Measurements from ENCODE around the gene EVI5L.
"Not testable (repeated sequence)": the region's sequence is repeated elsewhere in the genome, so short reads cannot be mapped to it uniquely, and the experiment has no call there.

EVI5L gene

GRCh38 chr19:7846155-7846646 is 16.2 kb downstream of the EVI5L start:
- DNase-seq (ENCODE audit: low read depth), result no peak

DNA sequence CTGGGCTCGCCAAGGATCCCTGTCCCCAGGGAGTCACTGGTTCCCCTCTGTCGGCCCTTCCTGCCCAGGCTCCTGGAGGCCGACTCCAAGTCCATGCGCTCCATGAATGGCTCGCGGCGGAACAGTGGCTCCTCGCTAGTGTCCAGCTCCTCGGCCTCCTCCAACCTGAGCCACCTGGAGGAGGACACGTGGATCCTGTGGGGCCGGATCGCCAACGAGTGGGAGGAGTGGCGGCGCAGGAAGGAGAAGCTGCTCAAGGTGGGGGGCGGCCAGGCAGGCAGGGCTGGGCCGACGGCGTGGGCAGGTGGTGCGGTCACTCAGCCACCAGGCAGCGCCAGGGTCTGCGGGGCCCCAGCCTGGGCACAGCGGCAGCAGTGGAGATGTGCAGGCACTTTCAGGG is 17.6 kb downstream of the EVI5L start:
- DNase-seq (ENCODE audit: low read depth), result no peak

DNA sequence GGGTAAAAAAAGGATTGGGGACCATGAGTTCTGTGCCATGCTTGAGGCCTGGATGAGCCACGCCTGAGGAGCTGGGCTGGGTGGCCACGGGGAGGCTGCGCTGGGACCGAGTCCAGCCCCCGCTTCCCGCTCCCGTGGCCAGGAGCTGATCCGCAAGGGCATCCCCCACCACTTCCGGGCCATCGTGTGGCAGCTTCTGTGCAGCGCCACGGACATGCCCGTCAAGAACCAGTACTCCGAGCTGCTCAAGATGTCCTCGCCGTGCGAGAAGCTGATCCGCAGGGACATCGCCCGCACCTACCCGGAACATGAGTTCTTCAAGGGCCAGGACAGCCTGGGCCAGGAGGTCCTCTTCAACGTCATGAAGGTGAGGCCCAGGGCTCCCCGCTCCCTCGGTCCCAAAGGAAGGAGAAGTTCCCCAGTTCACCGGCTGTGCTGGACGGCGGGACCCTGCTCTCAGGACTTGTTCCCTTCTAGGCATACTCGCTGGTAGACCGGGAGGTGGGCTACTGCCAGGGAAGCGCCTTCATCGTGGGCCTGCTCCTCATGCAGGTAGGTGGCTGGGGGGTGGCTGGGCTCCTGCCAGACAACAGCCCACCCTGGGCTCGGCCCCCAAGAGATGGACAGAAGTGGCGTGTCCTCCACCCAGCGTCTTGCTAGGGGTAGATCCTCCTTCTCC is 18.9 kb downstream of the EVI5L start:
- DNase-seq (ENCODE audit: low read depth), result no peak

- DNase-seq (ENCODE audit: low read depth), result no peak
These were observed 19.6 kb downstream of the EVI5L start for GRCh38 chr19:7849631-7849999.

GRCh38 chr19:7850000-7850813 is 20.2 kb downstream of the EVI5L start:
- DNase-seq (ENCODE audit: low read depth), result no peak

DNA sequence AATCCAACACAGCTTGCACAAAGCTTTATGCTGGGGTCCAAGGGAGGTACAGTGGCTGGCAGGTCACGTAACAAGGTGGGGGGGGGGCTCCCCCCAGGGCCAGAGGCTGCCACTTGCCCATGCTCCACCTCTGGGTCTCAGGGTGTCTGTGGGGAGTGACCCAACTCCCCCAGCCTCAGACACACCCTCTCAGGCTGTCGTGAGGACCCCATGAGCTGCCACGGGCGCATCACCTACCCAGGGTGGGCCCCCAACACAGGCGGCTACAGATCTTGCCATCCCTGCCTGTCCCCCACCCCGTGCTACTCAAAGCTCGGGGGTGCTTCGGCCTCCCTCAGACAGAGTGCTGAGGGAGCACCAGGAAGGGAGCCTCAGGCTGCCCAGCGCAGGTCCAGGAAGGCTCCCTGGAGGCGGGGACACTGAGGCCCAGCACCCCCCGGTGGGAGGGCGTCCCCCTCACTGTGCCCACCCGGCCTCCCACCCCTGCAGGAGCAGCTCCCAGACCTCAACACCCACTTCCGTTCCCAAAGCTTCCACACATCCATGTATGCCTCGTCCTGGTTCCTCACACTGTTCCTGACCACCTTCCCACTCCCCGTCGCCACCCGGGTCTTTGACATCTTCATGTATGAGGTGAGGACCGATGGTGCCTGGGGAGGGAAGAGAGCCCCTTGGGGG is 21.1 kb downstream of the EVI5L start:
- DNase-seq (ENCODE audit: low read depth), result no peak

GRCh38 chr19:7851623-7852500 is 21.8 kb downstream of the EVI5L start:
- DNase-seq (ENCODE audit: low read depth), result no peak

GRCh38 chr19:7852851-7853769 is 23.1 kb downstream of the EVI5L start:
- DNase-seq (ENCODE audit: low read depth), result peak; percentile 42

- DNase-seq (ENCODE audit: low read depth), result no peak
These were observed 23.7 kb downstream of the EVI5L start for GRCh38 chr19:7853770-7854128.

GRCh38 chr19:7855426-7856108 is 25.5 kb downstream of the EVI5L start:
- DNase-seq (ENCODE audit: low read depth), result no peak

DNA sequence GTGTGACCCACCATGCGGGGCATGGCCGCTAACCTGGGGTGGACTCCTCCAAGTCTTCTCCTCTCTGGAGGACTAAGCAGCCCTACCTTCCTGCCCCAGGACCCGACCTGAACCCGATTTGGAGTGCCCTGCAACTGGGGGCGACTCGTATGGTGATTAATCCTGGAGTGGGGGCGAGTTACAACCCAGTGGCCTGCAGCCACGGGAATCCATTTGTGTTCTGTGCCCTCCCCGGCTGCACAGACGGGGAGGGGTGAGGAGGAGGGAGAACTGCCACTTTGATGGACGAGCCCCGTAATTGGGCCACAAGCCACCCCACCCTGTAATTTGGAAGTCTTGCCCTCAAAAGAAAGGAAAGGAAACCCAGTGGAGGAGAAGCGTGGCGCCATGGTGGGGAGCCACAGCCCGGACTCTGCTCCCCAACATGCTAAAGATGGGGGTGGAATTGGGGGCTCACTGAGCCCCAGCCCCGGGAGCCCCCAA is 26.1 kb downstream of the EVI5L start:
- no peak for DNase-seq (ENCODE audit: low read depth)

GRCh38 chr19:7856679-7857663 is 27.0 kb downstream of the EVI5L start:
- no peak for DNase-seq (ENCODE audit: low read depth)

DNA sequence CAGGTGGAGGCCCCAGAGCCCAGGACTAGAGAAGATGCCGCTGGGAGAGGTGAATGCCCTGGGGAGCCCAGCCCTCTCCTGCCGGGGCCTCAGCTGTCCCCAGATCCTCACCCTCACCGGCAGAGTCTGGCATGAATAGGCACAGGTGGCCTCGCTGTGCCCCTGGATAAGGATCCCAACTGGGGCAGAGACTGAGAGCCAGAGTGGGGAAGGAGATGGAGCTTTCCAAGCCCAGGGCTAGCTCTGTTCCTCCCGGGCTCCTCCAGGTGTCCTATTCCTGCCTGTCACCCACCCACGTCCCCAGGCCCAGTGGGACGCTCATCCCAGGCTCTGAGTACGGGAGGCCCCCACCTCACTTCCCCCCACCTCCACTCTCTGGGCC is 27.7 kb downstream of the EVI5L start:
- DNase-seq (ENCODE audit: low read depth), result no peak

- DNase-seq (ENCODE audit: low read depth), result no peak
These were observed 28.2 kb downstream of the EVI5L start for GRCh38 chr19:7858109-7858770.

DNA sequence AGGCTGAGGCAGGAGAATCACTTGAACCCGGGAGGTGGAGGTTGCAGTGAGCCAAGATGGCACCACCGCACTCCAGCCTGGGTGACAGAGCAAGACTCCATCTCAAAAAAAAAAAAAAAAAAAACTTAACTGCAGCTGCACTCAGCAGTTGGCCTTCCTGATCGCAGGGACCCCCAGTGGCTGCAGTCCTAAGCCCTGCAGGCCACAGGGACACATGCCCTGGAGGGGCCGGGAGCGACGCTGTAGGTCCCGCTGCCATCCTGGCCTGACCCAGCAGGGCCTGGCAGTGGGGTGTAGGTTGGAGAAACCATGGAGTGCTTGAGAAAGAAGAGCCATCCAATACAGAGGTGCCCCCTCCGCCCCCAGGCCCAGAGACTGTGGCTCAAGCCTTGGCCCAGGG is 29.1 kb downstream of the EVI5L start:
- DNase-seq (ENCODE audit: low read depth), result not testable (repeated sequence)

DNA sequence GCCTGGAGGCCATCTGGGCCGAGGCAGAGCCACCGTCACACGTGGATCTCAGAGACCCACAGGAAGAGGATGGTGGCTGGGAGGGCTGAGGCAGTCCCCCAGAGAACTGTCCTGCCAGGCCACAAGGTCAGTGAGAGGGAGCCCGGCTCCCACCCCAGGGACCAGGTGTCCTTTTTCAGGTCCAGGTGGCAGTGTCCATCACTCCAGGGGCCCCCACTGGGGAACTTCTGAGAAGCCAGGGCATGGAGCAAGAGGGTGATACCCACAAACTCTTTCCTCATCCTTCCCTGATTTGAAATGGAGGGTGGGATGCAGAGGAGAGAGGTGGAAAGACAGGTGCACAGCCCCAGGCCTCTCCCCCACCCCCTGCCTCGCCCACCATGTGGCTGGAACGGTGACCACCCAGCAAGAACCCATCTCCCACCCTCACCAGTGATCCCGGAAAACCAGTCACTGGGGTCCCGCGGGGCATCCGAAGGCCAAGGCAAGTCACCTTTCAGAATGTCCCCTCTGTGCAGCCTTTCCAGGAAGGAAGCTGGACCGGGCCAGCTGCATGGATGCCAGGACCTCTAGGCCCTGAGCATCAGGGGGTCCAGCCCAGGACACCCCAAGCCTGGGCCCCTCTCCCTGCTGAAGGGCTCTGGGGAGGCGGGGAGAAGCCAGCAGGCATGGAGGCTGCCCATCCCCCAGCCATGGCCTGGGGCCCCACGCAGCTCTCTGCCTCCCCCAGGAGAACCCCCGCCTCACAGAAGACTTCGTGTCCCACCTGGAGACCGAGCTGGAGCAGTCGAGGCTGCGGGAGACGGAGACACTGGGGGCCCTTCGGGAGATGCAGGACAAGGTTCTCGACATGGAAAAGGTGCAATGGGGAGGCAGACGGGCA is 30.1 kb downstream of the EVI5L start:
- no peak for DNase-seq (ENCODE audit: low read depth)

Data from T follicular helper cell (primary cell).